Measurements from ENCODE around the gene FHOD1.

Gene FHOD1

DNA sequence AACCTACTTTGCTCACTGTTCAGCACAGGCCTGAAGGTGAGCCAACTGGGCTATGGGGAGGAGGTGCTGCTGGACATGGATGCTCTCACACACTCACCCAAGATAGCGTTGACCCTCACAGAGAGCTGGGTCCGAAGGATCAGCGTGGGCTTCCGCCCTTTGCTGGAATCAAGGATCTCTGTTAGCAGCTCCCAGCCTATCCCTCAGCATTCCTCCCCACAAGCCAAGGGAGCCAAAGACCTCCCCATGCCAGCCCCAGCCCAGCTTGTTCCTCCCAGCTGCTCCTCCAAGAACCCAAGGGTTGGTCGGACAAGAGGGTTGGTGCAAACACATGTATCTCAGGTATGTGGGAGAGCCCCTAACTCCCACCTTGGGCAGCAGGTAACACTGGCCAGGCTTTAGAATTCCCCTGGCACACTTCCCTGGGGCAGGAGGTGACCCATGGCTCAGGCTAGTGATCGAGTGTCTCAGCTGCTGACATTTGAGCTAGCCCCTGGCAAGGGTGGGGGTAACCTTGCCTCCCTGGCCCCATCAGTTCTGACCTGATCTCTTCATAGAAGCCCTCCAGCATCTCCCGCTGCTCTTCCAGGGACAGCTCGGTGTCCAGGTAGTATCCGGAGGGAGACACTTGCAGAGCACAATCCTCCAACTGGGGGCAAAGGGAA, 8.3 kb downstream of the FHOD1 start:
- H3K4me3 ChIP-seq (ENCODE audit: low read depth, low read length) = no peak overlapping the region
- DNase-seq (ENCODE audit: low read depth) = no peak
- TF ChIP-seq CTCF (IDR thresholded peaks at IDR 0.05; ENCODE audit: low read depth, low read length, missing control alignments) = no peak

DNA sequence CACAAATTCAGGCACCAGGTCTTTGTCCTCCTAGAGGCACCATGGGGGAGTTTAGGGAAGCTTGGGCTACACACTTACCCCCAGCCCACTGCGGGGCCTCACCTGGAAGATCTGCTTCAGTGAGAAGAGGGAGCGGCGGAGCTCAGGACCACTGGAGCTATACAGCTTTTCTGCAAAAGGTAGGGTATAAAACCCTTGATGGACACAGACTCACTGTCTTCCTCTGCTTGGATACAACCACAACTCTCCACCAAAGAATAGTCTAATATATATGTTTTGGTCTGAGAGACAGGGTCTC, 9.1 kb downstream of the FHOD1 start:
- DNase-seq (ENCODE audit: low read depth) = no peak
- no peak overlapping the region for H3K4me3 ChIP-seq (ENCODE audit: low read depth, low read length)
- TF ChIP-seq CTCF (IDR thresholded peaks at IDR 0.05; ENCODE audit: low read depth, low read length, missing control alignments) = no peak

GRCh38 chr16:67237396-67238277, 9.6 kb downstream of the FHOD1 start:
- TF ChIP-seq CTCF (IDR thresholded peaks at IDR 0.05; ENCODE audit: low read depth, low read length, missing control alignments) = no peak
- DNase-seq (ENCODE audit: low read depth) = no peak
- H3K4me3 ChIP-seq (ENCODE audit: low read depth, low read length) = no peak overlapping the region

- no peak for TF ChIP-seq CTCF (IDR thresholded peaks at IDR 0.05; ENCODE audit: low read depth, low read length, missing control alignments)
- DNase-seq (ENCODE audit: low read depth) = no peak
- H3K4me3 ChIP-seq (ENCODE audit: low read depth, low read length) = no peak overlapping the region
These were observed 10.5 kb downstream of the FHOD1 start for GRCh38 chr16:67236563-67237395.

DNA sequence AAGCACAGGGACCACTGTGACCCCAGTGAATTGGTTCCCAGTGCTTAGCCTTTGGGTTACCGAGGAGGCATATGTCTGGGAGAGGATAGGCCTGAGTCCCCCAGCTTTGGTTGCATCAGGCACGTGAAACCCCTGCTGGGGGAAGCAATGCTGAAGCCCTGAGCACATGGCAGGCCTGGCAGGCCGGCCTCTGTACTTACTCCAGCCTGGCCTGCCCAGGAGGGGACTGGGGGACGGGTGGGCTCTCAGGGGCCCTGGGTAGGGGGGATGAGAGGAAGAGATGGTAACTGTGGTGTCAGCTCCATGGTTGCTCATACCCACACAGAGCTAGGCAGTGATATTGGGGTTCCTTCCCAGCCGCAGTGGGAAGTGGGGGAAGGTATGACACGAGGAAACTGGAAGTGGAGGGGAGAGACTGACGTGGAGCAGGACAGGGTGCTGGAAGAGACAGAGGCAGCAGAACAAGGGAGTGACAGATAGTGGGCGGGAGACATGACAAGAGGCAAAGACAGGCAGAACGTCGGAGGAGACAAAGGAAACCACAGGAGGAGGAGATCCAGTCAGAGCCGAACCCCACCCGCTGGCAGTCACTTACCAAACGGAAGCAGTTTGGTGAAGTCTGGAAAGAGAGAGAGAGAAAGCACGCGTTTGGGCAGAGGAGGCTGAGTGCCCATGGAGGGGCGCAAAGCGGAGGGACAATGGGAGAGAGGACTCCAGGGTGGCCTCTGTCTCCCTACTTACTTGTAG, 11.3 kb downstream of the FHOD1 start:
- no peak for DNase-seq (ENCODE audit: low read depth)
- no peak for TF ChIP-seq CTCF (IDR thresholded peaks at IDR 0.05; ENCODE audit: low read depth, low read length, missing control alignments)
- no peak overlapping the region for H3K4me3 ChIP-seq (ENCODE audit: low read depth, low read length)

DNA sequence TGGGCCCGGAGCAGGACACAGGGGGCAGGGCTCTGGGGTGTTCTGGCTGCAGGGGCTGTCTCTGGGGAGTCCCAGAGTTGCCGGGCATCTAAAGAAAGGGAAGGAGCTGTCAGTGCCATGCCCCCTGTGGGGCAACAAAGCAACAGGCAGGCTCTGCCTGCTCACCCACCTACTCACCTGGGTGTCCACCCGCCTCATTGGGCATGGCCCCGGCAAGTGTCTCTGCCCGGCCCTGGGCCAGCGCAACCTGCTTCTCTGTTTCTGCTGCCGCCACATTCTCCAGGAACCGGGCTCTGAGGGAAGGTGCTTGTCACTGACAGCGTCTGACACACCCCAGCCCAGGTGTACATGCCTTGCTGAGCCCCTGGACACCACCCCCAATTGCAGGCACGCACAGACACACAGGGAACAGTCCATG, 13.1 kb downstream of the FHOD1 start:
- DNase-seq (ENCODE audit: low read depth) = no peak
- no peak for TF ChIP-seq CTCF (IDR thresholded peaks at IDR 0.05; ENCODE audit: low read depth, low read length, missing control alignments)
- H3K4me3 ChIP-seq (ENCODE audit: low read depth, low read length) = no peak overlapping the region
